DOHH2 (cell line): ENCODE results near the gene DIDO1.
"Not testable (repeated sequence)": the region's sequence is repeated elsewhere in the genome, so short reads cannot be mapped to it uniquely, and the experiment has no call there.

ENCODE experiments used
- H3F3A ChIP-seq: fragments of 200-600 bp; sonication (generic), shearing (Covaris generic); 2 replicates; pipeline ENCODE4 v1.6.0; 2016; ENCODE audit warnings: antibody characterized with exemption, mild to moderate bottlenecking; ENCODE audit not compliant: control insufficient read depth, insufficient read depth
- H3K27ac ChIP-seq: fragments of 200-600 bp; sonication (generic); 2 replicates; pipeline ENCODE4 v1.5.1; 2014; ENCODE audit warnings: low read depth, mild to moderate bottlenecking, low read length, moderate library complexity
- H3K27me3 ChIP-seq: fragments of 200-600 bp; sonication (generic); 2 replicates; pipeline ENCODE4 v1.6.1; 2014; ENCODE audit warnings: mild to moderate bottlenecking, low read length, mixed read lengths; ENCODE audit not compliant: control insufficient read depth
- H3K36me3 ChIP-seq: fragments of 200-600 bp; sonication (generic); 2 replicates; pipeline ENCODE4 v1.6.1; 2014; ENCODE audit warnings: mild to moderate bottlenecking, low read length, moderate library complexity, mixed read lengths; ENCODE audit not compliant: control insufficient read depth
- H3K4me1 ChIP-seq: fragments of 200-600 bp; sonication (generic); 2 replicates; pipeline ENCODE4 v1.6.1; 2014; ENCODE audit warnings: mild to moderate bottlenecking, low read length, mixed read lengths; ENCODE audit not compliant: control insufficient read depth
- H3K4me2 ChIP-seq: fragments of 200-600 bp; sonication (generic); 2 replicates; pipeline ENCODE4 v1.6.0; 2014; ENCODE audit warnings: mild to moderate bottlenecking, low read length, moderate library complexity
- H3K4me3 ChIP-seq: fragments of 200-600 bp; sonication (generic); 2 replicates; pipeline ENCODE4 v1.5.1; 2014; ENCODE audit warnings: mild to moderate bottlenecking, low read length, mixed read lengths
- H3K79me2 ChIP-seq: fragments of 200-600 bp; sonication (generic); 2 replicates; pipeline ENCODE4 v1.6.1; 2014; ENCODE audit warnings: mild to moderate bottlenecking, low read length, mixed read lengths; ENCODE audit not compliant: control insufficient read depth
- H3K9me2 ChIP-seq: fragments of 200-600 bp; sonication (generic); replicated peaks from 2 replicates; pipeline ENCODE4 v1.6.1; 2014; ENCODE audit warnings: mild to moderate bottlenecking, low read length, mixed read lengths; ENCODE audit not compliant: control insufficient read depth
- H3K9me3 ChIP-seq: fragments of 200-600 bp; sonication (generic); 2 replicates; pipeline ENCODE4 v1.6.1; 2014; ENCODE audit warnings: antibody characterized with exemption, low read length, mixed read lengths; ENCODE audit not compliant: control insufficient read depth, insufficient read depth
- H4K20me1 ChIP-seq: fragments of 200-600 bp; sonication (generic); 2 replicates; pipeline ENCODE4 v1.6.0; 2014; ENCODE audit warnings: low read depth, mild to moderate bottlenecking, antibody characterized with exemption, low read length, moderate library complexity; ENCODE audit not compliant: control insufficient read depth, insufficient read depth
- EZH2phosphoT487 ChIP-seq: fragments of 200-600 bp; sonication (generic); IDR thresholded peaks from 2 replicates; pipeline ENCODE4 v1.6.1; 2017; ENCODE audit warnings: borderline replicate concordance, mild to moderate bottlenecking, antibody characterized with exemption, low read length, moderate library complexity, mixed read lengths
- TF ChIP-seq, protein P1 (sequence below): fragments of 200-600 bp; sonication (generic); IDR thresholded peaks from one replicate; pipeline ENCODE4 v1.5.1; 2014; ENCODE audit warnings: antibody characterized with exemption, mild to moderate bottlenecking, low read depth, low read length; ENCODE audit not compliant: poor library complexity, severe bottlenecking

DIDO1 gene

DNA sequence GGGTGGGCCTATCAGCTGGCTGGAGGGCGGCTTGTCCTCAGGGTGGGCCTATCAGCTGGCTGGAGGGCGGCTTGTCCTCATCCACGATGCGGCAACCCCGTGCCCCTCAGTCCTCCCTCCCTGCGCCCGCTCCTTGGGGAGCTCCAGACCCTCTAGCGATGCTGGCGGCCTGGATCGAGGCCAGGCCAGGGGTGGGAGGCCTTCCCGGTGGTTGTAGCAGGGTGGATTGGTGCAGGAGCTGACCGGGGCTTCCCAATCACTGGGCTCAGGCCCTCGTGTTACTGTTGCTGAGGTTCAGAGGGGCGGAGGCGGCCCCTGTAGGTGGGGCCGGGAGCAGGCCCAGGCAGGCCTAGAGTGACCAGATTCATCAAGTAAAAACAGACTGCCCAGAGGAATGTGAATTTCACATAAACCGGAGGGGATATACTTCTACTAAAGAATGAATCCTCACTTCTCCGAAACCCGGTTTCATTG is 35.0 kb upstream of the DIDO1 start:
- H3K27me3 ChIP-seq, result no peaks in the 10 kb centered on the region

DNA sequence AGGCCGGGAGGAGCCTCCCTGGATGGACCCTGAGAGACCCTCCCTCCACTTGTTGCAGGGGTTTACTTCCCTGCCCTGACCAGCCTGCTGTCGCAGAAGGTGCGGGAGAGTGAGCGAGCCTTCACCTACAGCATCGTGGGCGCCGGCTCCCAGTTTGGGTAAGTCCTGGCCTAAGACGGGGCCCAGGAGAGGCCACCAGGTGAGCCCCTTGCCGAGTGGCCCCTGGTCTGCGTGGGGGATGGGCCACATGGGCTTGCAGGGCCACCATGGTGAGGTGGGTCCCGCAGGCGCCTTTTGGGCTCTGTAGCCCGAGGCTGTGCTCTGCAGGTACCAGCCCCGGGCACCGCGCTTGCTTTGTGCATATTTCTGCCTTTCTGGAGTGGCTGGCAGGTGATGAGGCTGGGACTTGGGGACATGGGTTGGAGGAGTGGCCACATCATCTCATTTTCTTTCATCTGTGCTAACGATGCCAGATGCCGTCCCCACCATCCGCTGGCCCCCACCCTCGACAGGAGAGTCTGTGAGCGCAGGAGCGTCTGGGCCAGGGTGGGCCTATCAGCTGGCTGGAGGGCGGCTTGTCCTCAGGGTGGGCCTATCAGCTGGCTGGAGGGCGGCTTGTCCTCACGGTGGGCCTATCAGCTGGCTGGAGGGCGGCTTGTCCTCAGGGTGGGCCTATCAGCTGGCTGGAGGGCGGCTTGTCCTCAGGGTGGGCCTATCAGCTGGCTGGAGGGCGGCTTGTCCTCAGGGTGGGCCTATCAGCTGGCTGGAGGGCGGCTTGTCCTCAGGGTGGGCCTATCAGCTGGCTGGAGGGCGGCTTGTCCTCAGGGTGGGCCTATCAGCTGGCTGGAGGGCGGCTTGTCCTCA is 34.4 kb upstream of the DIDO1 start:
- H4K20me1 ChIP-seq, H3K9me3 ChIP-seq, H3K4me3 ChIP-seq, H3F3A ChIP-seq, H3K27me3 ChIP-seq, H3K4me1 ChIP-seq, H3K4me2 ChIP-seq, H3K9me2 ChIP-seq, H3K27ac ChIP-seq: not testable (repeated sequence)
- Histone ChIP-seq H3K79me2 (peaks cover 21% of the 10 kb centered on the region), H3K36me3 (peaks cover 86% of the 10 kb centered on the region)

More for the DNA sequence above, 35.0 kb upstream of the DIDO1 start:
- Histone ChIP-seq H3K79me2 (peaks cover 15% of the 10 kb centered on the region), H3K9me3 (no peaks in the 10 kb centered on the region), H3K4me1 (no peaks in the 10 kb centered on the region), H3K36me3 (peaks cover 81% of the 10 kb centered on the region), H3K27ac (no peak overlapping the region), H4K20me1 (no peaks in the 10 kb centered on the region), H3K4me2 (no peak overlapping the region), H3K9me2 (no peaks in the 10 kb centered on the region), H3F3A (no peaks in the 10 kb centered on the region), H3K4me3 (no peak overlapping the region)
- TF ChIP-seq, protein P1, sequence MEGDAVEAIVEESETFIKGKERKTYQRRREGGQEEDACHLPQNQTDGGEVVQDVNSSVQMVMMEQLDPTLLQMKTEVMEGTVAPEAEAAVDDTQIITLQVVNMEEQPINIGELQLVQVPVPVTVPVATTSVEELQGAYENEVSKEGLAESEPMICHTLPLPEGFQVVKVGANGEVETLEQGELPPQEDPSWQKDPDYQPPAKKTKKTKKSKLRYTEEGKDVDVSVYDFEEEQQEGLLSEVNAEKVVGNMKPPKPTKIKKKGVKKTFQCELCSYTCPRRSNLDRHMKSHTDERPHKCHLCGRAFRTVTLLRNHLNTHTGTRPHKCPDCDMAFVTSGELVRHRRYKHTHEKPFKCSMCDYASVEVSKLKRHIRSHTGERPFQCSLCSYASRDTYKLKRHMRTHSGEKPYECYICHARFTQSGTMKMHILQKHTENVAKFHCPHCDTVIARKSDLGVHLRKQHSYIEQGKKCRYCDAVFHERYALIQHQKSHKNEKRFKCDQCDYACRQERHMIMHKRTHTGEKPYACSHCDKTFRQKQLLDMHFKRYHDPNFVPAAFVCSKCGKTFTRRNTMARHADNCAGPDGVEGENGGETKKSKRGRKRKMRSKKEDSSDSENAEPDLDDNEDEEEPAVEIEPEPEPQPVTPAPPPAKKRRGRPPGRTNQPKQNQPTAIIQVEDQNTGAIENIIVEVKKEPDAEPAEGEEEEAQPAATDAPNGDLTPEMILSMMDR, result no peak
- no peak for TF ChIP-seq EZH2phosphoT487

DNA sequence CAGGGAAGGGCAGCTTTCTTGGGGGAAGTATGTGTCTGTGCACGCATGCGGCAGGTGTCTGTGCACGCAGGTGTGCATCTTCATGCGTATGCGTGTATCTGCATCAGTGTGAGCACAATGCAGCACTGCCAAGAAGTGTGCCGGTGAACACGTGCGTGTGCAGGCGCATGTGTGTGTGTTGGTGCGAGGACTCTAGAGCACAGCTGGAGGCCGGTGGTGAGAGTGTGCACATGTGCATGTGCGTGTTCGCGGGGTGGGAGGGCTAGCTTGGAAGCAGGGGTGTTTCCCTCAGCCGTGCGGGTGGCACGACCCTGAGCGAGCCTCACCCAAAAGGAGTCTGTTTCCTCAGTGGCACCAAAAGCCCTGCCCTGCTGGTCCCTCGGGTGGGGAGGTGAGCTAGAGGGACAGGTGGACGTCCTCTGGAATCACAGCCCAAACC is 33.7 kb upstream of the DIDO1 start:
- H3K27ac ChIP-seq, result no peak overlapping the region

More for the DNA sequence above, 33.7 kb upstream of the DIDO1 start:
- H3K36me3 ChIP-seq, result peaks cover 85% of the 10 kb centered on the region
- no peak overlapping the region for H3K4me3 ChIP-seq
- no peaks in the 10 kb centered on the region for H3K9me3 ChIP-seq
- H3K4me1 ChIP-seq, result peaks cover 8% of the 10 kb centered on the region
- H3K9me2 ChIP-seq, result no peaks in the 10 kb centered on the region
- no peaks in the 10 kb centered on the region for H3F3A ChIP-seq
- TF ChIP-seq, protein P1, result no peak
- no peak for TF ChIP-seq EZH2phosphoT487
- no peak overlapping the region for H3K4me2 ChIP-seq
- peaks cover 28% of the 10 kb centered on the region for H3K79me2 ChIP-seq
- H3K27me3 ChIP-seq, result no peaks in the 10 kb centered on the region
- peaks cover 5% of the 10 kb centered on the region; the same call in 1 of the 2 replicates for H4K20me1 ChIP-seq
